Rectal smooth muscle tissue (tissue), 1 donor: ENCODE measurements around the gene YWHAH.

Source experiments
- H3K27ac ChIP-seq: one replicate; pipeline ENCODE4 v1.7.0; 2013; ENCODE audit warnings: low read depth, low read length, inconsistent platforms
- H3K27me3 ChIP-seq: one replicate; pipeline ENCODE4 v1.7.0; 2013; ENCODE audit warnings: low read length; ENCODE audit not compliant: control insufficient read depth, insufficient read depth
- H3K36me3 ChIP-seq: one replicate; pipeline ENCODE4 v1.7.0; 2013; ENCODE audit warnings: low read length; ENCODE audit not compliant: control insufficient read depth, insufficient read depth
- H3K4me1 ChIP-seq: one replicate; pipeline ENCODE4 v1.7.0; 2013; ENCODE audit warnings: low read length; ENCODE audit not compliant: control insufficient read depth, insufficient read depth
- H3K4me3 ChIP-seq: one replicate; pipeline ENCODE4 v1.7.0; 2013; ENCODE audit warnings: low read length
- H3K9ac ChIP-seq: one replicate; pipeline ENCODE4 v1.7.0; 2013; ENCODE audit warnings: low read length

Gene YWHAH

GRCh38 chr22:31944700-31945442 is 536 bp downstream of the YWHAH start:
- peak overlapping the region; percentile 95 for H3K27ac ChIP-seq
- H3K27me3 ChIP-seq, result no peaks in the 10 kb centered on the region
- peak overlapping the region; percentile 85 for H3K4me3 ChIP-seq
- H3K4me1 ChIP-seq, result peaks cover 6% of the 10 kb centered on the region
- peaks cover 4% of the 10 kb centered on the region for H3K36me3 ChIP-seq
- peak overlapping the region; percentile 78 for H3K9ac ChIP-seq

- peak overlapping the region; percentile 95 for H3K27ac ChIP-seq
- peaks cover 4% of the 10 kb centered on the region for H3K36me3 ChIP-seq
- H3K27me3 ChIP-seq, result no peaks in the 10 kb centered on the region
- H3K9ac ChIP-seq, result peak overlapping the region; percentile 75
- H3K4me3 ChIP-seq, result peak overlapping the region; percentile 85
- peaks cover 10% of the 10 kb centered on the region for H3K4me1 ChIP-seq
These were observed 1.1 kb downstream of the YWHAH start for GRCh38 chr22:31945443-31945855.

GRCh38 chr22:31945971-31946680 is 1.8 kb downstream of the YWHAH start:
- peaks cover 6% of the 10 kb centered on the region for H3K36me3 ChIP-seq
- no peak overlapping the region for H3K9ac ChIP-seq
- H3K4me1 ChIP-seq, result peaks cover 16% of the 10 kb centered on the region
- peak overlapping the region; percentile 95 for H3K27ac ChIP-seq
- peak overlapping the region; percentile 85 for H3K4me3 ChIP-seq
- no peaks in the 10 kb centered on the region for H3K27me3 ChIP-seq

- Histone ChIP-seq H3K27me3 (no peaks in the 10 kb centered on the region), H3K9ac (no peak overlapping the region), H3K4me1 (peaks cover 26% of the 10 kb centered on the region), H3K4me3 (no peak overlapping the region), H3K36me3 (peaks cover 6% of the 10 kb centered on the region), H3K27ac (no peak overlapping the region)
These were observed 3.0 kb downstream of the YWHAH start for GRCh38 chr22:31947296-31947695.

- Histone ChIP-seq H3K36me3 (peaks cover 6% of the 10 kb centered on the region), H3K4me1 (peaks cover 32% of the 10 kb centered on the region), H3K4me3 (no peak overlapping the region), H3K27ac (no peak overlapping the region), H3K27me3 (no peaks in the 10 kb centered on the region), H3K9ac (no peak overlapping the region)
These were observed 3.7 kb downstream of the YWHAH start for GRCh38 chr22:31948002-31948401.

- Histone ChIP-seq H3K27ac (peak overlapping the region; percentile 21), H3K36me3 (peaks cover 6% of the 10 kb centered on the region), H3K9ac (no peak overlapping the region), H3K27me3 (no peaks in the 10 kb centered on the region), H3K4me3 (no peak overlapping the region), H3K4me1 (peaks cover 39% of the 10 kb centered on the region)
These were observed 5.9 kb downstream of the YWHAH start for GRCh38 chr22:31950226-31950625.

GRCh38 chr22:31951194-31952093 is 7.1 kb downstream of the YWHAH start:
- H3K36me3 ChIP-seq, result peaks cover 7% of the 10 kb centered on the region
- no peaks in the 10 kb centered on the region for H3K27me3 ChIP-seq
- H3K4me1 ChIP-seq, result peaks cover 39% of the 10 kb centered on the region
- H3K9ac ChIP-seq, result no peak overlapping the region
- H3K27ac ChIP-seq, result peak overlapping the region; percentile 29
- no peak overlapping the region for H3K4me3 ChIP-seq

- Histone ChIP-seq H3K36me3 (peaks cover 11% of the 10 kb centered on the region), H3K4me1 (peaks cover 37% of the 10 kb centered on the region), H3K4me3 (no peak overlapping the region), H3K27me3 (no peaks in the 10 kb centered on the region), H3K9ac (no peak overlapping the region), H3K27ac (peak overlapping the region; percentile 29)
These were observed 7.7 kb downstream of the YWHAH start for GRCh38 chr22:31952094-31952401.

GRCh38 chr22:31952472-31952871 is 8.1 kb downstream of the YWHAH start:
- Histone ChIP-seq H3K36me3 (peaks cover 11% of the 10 kb centered on the region), H3K9ac (no peak overlapping the region), H3K27me3 (no peaks in the 10 kb centered on the region), H3K4me1 (peaks cover 36% of the 10 kb centered on the region), H3K27ac (peak overlapping the region; percentile 43), H3K4me3 (no peak overlapping the region)

- no peak overlapping the region for H3K4me3 ChIP-seq
- H3K36me3 ChIP-seq, result peaks cover 8% of the 10 kb centered on the region
- H3K9ac ChIP-seq, result no peak overlapping the region
- no peaks in the 10 kb centered on the region for H3K27me3 ChIP-seq
- peak overlapping the region; percentile 43 for H3K27ac ChIP-seq
- H3K4me1 ChIP-seq, result peaks cover 36% of the 10 kb centered on the region
These were observed 8.9 kb downstream of the YWHAH start for GRCh38 chr22:31953261-31953660.

- Histone ChIP-seq H3K36me3 (peaks cover 8% of the 10 kb centered on the region), H3K27me3 (no peaks in the 10 kb centered on the region)
These were observed 10.5 kb downstream of the YWHAH start for GRCh38 chr22:31954535-31955523.

More at GRCh38 chr22:31954535-31955523, 10.5 kb downstream of the YWHAH start:
- Histone ChIP-seq H3K9ac (no peak overlapping the region), H3K4me3 (no peak overlapping the region), H3K4me1 (peaks cover 36% of the 10 kb centered on the region), H3K27ac (no peak overlapping the region)
